ENCODE results near the gene EIF4E2. TPM values are rescaled to one million over a fixed set of nuclear protein-coding genes. Genes with fewer than 3 reads are reported as not detected.

Gene EIF4E2
- total and polyA plus RNA-seq, 3 donors from 2014 or later = 56.3 to 93.5 (median 67.5) TPM

DNA sequence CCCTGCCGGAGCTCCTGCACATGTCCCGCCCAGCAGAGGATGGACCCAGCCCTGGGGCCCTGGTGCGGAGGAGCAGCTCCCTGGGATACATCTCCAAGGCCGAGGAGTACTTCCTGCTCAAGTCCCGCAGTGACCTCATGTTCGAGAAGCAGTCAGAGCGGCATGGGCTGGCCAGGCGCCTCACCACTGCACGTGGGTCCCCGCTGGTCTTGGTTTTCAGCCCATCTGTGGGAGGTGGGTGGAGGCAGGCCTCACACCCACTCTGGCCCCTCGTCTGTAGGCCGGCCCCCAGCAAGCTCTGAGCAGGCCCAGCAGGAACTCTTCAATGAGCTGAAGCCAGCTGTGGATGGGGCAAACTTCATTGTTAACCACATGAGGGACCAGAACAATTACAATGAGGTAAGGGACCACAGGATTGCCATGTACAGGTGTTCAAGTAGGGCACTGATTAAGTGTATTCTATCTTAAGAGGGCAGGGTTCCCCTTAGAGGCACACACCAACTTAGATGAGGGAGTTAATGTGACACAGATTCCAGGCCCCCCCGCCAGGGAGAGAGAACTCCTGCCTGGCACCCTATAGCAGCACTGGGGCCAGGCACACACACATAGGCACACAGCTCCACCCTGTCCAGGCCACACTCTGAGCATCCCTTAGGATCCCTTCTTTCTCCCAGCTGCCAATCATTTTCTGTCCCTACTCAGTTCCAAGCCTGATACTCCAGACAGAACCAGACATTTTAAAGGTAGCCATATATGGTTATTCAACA lies 16.4 kb upstream of the EIF4E2 start:
- no peak for TF ChIP-seq POLR2A (IDR thresholded peaks at IDR 0.05)
- TF ChIP-seq, protein P1, sequence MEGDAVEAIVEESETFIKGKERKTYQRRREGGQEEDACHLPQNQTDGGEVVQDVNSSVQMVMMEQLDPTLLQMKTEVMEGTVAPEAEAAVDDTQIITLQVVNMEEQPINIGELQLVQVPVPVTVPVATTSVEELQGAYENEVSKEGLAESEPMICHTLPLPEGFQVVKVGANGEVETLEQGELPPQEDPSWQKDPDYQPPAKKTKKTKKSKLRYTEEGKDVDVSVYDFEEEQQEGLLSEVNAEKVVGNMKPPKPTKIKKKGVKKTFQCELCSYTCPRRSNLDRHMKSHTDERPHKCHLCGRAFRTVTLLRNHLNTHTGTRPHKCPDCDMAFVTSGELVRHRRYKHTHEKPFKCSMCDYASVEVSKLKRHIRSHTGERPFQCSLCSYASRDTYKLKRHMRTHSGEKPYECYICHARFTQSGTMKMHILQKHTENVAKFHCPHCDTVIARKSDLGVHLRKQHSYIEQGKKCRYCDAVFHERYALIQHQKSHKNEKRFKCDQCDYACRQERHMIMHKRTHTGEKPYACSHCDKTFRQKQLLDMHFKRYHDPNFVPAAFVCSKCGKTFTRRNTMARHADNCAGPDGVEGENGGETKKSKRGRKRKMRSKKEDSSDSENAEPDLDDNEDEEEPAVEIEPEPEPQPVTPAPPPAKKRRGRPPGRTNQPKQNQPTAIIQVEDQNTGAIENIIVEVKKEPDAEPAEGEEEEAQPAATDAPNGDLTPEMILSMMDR (IDR thresholded peaks at IDR 0.05) = no peak
- Histone ChIP-seq H3K4me1 (no peaks in the 10 kb centered on the region), H3K27me3 (no peaks in the 10 kb centered on the region), H3K9me3 (no peaks in the 10 kb centered on the region), H3K36me3 (ENCODE audit: low read depth, missing control alignments) (no peaks in the 10 kb centered on the region), H3K27ac (no peak overlapping the region), H3K4me3 (no peak overlapping the region)
- intact Hi-C loops (cut with DNase I; ENCODE audit: low total_unique reads) = no loop called here
- WGBS, 2 donors = 44 to 52% methylated on average over 5 to 13 of the region's 13 CpGs
- DNase-seq = peak; percentile 84

DNA sequence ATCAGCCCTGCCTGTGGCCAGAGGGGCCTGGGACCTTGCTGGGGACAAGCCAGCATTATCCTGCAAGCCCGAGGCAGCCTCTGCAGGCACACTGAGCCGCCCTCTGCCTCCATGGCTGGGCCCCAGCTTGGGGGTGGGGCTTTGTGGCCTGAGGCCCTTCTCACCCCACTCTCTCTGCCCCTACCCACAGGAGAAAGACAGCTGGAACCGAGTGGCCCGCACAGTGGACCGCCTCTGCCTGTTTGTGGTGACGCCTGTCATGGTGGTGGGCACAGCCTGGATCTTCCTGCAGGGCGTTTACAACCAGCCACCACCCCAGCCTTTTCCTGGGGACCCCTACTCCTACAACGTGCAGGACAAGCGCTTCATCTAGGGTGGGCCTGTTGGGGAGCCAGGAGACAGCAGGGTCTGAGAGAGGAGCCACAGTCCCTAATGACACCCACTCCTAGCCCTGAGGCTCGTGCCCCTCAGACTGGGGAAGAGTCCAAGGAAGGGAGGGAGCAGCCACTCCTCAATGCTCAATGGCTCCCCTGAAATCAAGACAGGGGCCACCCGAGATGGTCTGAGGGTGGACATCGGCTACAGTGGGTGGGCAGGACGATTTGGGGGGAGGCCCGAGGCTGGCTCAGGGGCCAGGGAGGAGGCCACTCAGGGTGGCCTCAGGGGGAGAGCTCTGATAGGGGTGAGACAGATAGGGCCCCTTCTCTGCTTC lies 15.4 kb upstream of the EIF4E2 start:
- TF ChIP-seq, protein P1 (IDR thresholded peaks at IDR 0.05) = no peak
- no peak for TF ChIP-seq POLR2A (IDR thresholded peaks at IDR 0.05)
- Histone ChIP-seq H3K4me3 (no peak overlapping the region), H3K4me1 (no peaks in the 10 kb centered on the region), H3K27ac (no peak overlapping the region), H3K9me3 (no peaks in the 10 kb centered on the region), H3K36me3 (ENCODE audit: low read depth, missing control alignments) (no peaks in the 10 kb centered on the region), H3K27me3 (no peaks in the 10 kb centered on the region)
- no peak for DNase-seq
- 85 to 86% methylated on average over 12 of the region's 14 CpGs for WGBS, 2 donors
- intact Hi-C loops (cut with DNase I; ENCODE audit: low total_unique reads) = no loop called here

- no peak overlapping the region for H3K27ac ChIP-seq
- no peaks in the 10 kb centered on the region for H3K36me3 ChIP-seq (ENCODE audit: low read depth, missing control alignments)
- H3K27me3 ChIP-seq = no peaks in the 10 kb centered on the region
- no peaks in the 10 kb centered on the region for H3K9me3 ChIP-seq
- 89 to 94% methylated on average over 5 of the region's 5 CpGs for WGBS, 2 donors
- H3K4me3 ChIP-seq = no peak overlapping the region
- intact Hi-C loops (cut with DNase I; ENCODE audit: low total_unique reads) = no loop called here
- no peak for DNase-seq
- TF ChIP-seq, protein P1 (IDR thresholded peaks at IDR 0.05) = no peak
- TF ChIP-seq POLR2A (IDR thresholded peaks at IDR 0.05) = no peak
- H3K4me1 ChIP-seq = no peaks in the 10 kb centered on the region
Observed at GRCh38 chr2:232535761-232536530, 14.5 kb upstream of the EIF4E2 start.

GRCh38 chr2:232537079-232537478 lies 13.4 kb upstream of the EIF4E2 start:
- intact Hi-C loops (cut with DNase I; ENCODE audit: low total_unique reads) = no loop called here
- Histone ChIP-seq H3K27me3 (no peaks in the 10 kb centered on the region), H3K9me3 (no peaks in the 10 kb centered on the region), H3K4me1 (no peaks in the 10 kb centered on the region), H3K27ac (no peak overlapping the region), H3K36me3 (ENCODE audit: low read depth, missing control alignments) (no peaks in the 10 kb centered on the region), H3K4me3 (no peak overlapping the region)
- TF ChIP-seq POLR2A (IDR thresholded peaks at IDR 0.05) = no peak
- TF ChIP-seq, protein P1 (IDR thresholded peaks at IDR 0.05) = peak in 2 of 3 experiments; percentile 7 to 19
- DNase-seq = no peak
- WGBS, 2 donors = 74 to 85% methylated on average over 4 to 5 of the region's 5 CpGs
